ENCODE measurements around the gene PCED1B. TPM values are rescaled to one million over a fixed set of nuclear protein-coding genes. Genes with fewer than 3 reads are reported as not detected.

PCED1B gene
- total RNA-seq, 1 donor from 2014 or later: 1.2 TPM

DNA sequence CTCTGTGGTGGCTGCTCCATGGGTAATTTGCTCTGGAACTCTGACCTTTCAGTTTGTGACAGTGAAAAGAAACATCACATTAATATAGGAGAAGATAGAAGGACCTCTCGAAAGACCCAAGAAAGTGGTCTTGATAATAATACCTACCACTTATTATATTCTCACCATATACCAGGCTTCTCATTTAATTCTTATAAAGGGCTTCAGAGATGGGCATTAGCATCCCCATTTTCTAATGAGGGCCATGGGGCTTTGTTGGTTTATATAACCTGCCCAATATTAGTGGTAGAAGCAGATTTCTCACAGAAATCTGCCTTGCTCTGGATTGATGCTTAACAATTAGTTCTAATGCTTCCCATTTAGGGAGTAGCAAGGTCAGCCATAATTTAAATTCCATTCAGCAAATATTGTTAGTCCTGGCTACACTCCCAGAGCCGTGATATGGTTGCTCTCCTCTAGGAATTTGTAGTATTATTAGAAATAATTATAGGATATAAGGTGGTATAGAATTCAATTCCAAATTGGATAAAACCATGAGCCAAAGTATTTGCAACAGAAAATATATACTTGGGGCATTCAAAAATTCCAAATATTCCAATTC, 7.8 kb downstream of the PCED1B start:
- no peak for ATAC-seq
- no peak for DNase-seq (ENCODE audit: low spot score)

DNA sequence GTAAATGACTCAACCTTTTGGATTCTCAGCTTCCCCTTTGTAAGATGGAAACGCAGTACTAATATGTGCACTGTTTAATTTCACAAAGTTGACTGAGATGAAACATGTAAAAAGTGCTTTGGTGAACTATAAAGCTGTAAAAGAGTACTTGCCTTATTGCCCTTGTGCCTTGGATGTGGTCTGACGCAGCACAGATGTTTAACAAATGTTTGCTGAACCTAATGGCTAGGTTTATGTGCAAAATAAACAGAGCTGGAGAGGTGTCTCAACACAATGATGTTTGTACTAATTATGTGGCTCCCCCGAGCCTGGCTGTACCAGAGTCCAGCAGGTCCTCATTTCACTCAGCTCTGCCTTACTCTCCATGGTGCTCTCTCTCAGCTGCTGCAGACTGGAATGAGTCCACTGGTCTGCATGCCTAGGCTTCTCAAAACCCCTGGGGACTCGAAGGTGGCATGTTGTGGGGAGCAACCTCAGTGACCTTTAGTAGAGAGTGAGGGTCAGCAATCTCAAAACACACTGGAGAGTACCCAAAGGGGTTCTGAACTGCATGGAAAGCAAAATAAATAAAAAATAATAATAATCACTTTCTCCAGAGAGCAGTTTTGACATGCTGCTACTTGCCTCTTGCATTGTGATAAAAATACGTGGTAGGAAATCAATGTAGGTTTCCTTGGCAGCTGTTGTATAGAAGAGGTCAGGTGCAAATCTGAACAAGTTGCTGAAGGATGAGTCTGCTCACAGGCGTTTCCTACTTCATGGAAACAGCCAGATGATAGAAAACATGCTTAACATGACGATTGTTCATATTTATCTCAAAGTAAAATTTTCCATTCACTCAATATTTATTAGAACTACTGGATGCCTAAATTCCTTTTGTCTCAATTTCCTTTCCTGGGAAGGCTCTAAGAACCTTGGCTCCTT, 8.9 kb downstream of the PCED1B start:
- ATAC-seq (no peak), DNase-seq (ENCODE audit: low spot score) (no peak)

DNA sequence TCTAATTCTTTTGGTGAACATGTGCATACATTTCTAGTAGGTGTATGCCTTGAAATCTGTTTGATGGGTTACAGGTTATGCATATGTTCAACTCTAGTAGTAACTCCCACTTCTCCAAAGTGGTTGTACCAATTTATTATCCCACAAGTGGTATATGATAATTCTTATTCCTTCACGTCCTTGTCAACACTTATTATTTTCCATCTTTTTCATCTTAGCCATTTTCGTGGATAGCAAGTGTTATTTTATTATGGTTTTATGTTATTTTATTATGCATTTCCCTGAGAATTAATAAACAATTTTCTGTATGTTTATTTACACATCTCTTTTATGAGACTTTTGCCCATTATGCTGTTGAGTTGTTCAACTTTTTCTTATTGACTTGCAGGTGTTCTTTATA, 11.6 kb downstream of the PCED1B start:
- ATAC-seq (no peak), DNase-seq (ENCODE audit: low spot score) (no peak)

DNA sequence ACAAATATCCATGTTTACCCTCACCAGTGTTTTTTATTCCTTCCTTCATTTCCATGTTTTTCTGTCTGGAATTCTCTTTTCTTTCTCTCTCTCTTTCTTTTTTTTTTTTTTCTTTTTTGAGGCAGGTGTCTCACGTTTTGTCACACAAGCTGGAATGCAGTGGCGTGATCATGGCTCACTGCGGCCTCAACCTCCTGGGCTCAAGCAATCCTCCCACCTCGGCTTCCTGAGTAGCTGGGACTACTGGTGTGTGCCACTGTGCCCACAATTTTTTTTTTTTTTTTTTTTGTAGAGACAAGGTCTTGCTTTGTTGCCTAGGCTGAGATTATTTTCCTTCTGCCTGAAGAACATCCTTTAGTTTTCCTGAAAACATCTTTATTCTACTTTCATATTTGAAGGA, 15.4 kb downstream of the PCED1B start:
- DNase-seq (ENCODE audit: low spot score): no peak
- no peak for ATAC-seq

DNA sequence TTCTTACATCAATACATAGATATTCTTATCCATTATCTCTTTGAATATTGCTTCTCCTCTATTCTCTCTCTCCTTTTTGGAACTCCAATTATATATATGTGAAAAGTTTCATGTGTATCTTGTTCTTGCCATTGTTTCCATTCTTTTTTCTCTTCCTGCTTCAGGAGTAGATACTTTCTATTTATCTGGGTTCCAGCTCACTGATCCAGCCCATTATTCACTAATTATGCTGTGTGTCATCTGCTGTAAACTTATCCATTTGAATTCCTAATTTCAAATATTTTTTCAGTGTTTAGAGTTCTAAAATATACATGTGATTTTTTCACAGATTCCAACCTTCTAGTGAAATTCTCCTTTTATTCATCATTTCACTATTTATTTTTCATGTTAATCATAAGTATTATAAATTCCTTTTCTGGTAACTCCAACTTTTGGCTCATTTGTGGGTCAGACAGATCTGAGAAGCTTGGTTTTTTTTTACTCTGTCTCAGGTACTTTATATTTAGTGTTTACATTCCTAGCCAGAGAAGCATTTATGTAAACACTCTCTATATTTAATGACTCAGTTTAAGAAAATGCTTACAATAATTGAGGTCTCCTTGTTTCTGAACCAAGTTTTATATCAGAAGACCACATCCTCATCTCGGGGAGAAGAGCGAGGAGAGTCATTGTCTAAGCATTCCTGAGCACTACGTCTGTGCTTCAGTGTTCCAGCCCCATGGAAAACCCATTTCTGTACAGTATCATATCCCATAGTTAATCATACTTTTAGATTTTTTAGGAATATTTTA, 16.2 kb downstream of the PCED1B start:
- DNase-seq (ENCODE audit: low spot score) (no peak), ATAC-seq (no peak)

DNA sequence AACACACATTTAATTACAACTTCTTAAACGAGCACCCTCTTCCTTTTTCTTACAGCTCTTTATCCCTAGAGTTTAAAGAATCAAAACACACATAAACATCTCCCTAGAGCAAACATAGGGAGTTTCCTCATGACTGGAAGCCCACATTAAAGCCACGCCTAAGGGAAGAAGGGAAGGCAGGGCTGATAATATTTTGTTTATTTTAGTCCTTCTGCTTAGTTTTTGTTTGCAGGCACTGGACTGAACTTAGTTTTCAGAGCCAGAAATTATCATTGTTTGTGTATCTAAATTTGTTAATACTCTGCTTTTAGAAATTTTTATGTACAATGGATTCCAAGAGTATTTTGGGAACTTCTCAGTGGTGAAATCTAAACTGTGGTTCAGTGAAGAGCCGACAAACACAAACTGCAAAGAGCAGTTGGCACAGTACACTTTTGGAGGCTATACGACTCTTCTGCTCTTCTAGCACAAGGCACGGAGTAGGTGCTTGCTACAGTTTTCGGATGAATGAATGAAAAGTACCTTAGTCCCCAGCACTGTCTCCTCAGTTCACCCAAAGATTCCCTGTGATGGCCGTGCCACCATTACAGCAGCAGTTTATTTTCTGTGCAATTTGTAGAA, 18.0 kb downstream of the PCED1B start:
- DNase-seq (ENCODE audit: low spot score) (no peak), ATAC-seq (peak; percentile 36)

DNA sequence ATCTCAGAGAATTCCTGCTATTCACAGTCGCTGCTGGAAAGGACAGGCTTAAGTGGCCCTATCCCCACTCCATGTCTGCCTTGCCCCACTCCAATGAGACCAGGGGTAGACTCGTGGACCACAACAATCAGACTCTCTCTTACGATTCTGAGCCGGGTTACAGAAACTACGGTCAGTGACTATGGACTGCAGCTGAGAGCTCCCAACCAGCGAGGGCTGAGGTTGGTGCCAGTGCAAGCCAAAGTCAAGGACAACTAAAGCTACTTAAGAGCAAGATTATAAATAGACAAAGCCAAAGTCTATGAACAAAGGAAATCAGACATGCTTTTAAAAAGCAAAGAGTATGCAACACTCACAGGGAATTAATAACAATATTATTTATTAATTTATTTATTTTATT, 18.7 kb downstream of the PCED1B start:
- ATAC-seq (no peak), DNase-seq (ENCODE audit: low spot score) (no peak)

DNA sequence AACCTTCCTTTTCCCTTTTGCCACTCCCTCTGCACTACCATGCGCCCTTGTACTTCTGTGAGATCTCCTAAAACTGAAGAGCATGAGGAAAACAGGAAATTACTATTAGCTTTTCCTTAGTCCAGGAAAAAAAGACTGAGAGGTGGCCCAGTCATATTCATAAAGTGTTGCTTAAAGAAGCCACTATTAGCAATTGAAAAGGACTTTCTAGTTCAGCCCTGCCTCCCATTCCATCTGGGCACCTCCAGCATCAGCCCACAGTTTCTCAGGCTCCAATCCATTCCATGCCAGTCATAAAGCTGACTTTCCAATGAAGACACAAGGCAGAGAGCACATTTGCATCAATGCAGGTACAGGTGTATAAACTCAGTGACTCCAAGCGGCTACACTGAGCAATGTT, 20.2 kb downstream of the PCED1B start:
- no peak for ATAC-seq
- DNase-seq (ENCODE audit: low spot score): no peak

DNA sequence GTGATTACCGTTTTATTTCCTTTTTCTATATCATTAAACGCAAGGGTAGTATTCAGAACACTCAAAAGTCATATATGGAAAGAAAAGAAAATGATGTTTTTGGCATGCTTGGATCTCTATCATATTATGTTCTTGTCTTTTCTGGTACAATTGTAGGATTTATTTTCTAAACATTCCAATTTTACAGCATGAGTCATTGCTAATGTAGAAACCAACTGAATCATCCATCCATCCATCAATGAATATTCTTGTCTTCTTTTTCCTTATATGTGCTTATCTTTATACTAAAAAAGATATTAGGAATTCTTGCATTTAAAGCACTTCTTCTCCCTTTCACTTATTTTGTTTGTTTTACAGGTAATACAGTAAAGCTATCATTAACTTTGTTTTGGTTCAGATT, 20.7 kb downstream of the PCED1B start:
- DNase-seq (ENCODE audit: low spot score): no peak
- ATAC-seq: no peak

DNA sequence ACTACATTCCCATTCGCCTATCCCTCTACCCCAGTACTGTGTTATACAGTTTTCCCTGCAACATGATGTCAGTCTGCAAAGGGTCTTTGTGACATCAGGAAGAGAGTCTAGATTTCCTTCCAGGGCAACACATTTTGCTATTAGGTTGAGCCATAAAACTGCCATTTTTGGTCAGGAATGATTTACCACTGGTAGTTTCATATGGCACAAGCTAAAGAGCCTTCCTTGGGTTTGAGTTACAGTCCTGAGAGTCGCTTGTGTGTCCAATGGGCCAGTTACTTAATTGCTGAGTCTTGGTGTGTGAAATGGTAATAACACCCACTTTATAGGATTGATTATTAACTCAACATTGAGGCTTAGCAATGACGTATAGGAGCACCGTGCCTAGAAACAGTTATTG, 23.0 kb downstream of the PCED1B start:
- ATAC-seq (no peak), DNase-seq (ENCODE audit: low spot score) (no peak)

DNA sequence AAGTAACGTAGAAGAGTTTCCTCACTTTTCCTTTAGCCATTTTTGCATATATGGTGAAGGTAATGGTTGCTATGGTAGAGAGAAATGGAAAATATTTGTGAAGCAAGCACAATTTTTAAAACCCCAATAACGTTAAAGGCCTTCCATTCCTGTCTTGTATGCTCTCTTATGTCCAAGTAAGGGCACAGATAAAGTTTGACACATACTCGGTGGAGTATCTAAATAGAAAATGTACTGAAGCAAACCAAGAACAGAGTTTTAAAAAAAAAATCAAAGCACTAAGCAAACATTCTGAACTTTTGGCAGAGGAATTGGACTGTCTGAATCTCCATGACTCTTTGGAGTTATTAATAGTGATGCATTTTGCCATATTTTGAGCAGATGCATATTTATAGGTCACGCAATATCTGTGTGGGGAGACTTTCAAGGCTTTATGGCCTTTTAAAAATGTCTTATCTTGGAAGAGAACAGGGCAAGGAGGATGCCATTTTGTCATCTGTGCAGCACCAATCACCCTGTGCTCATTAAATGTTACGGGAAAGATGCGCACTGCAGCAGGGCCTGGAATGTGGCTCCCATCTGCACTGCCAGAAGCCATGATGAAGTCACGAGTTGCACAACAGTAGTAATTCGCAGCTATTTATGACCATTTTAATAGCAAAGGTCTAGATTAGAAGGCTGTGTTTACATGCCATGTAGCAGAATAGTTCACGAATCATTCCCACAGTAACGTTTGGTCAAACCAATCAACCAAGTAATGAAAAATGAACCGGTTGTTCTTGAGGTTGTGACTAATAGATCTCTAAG, 23.6 kb downstream of the PCED1B start:
- ATAC-seq (peak; percentile 54), DNase-seq (ENCODE audit: low spot score) (no peak)

DNA sequence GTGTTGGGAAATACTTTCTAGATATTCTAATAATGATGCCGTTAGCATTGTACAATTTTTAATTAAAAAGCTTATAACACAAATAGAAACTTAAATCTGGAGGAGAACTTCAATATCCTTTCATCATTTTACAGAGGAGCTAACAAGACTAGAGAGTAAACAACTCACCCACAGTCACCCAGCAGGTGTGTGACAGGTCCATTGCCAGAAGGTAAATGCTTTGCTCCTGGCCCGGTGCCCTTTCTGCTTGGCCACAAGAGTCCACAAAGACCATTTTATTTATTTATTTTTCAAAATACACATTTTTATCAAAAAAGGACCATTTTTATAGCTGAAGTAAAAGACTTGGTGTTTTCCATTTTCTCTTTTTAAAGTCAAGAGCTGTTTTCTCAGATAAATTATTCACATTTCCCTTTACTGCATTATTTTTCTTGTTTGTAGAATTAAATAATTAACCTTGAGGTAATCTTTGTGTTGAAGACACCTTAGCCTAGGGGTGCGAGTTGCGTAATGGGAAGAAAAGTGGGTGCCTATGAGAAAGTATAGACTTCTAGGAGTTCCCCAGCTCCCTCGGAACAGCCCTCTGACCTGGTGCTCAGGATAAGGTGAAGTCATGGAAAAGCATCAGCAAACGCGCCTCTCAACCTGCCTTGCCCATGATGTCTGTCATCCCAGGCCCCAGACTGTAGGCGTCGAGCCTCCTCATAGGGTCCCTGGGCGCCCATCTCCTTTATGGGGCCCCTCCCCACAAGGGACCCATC, 26.7 kb downstream of the PCED1B start:
- peak; percentile 62 for ATAC-seq
- DNase-seq (ENCODE audit: low spot score): no peak

DNA sequence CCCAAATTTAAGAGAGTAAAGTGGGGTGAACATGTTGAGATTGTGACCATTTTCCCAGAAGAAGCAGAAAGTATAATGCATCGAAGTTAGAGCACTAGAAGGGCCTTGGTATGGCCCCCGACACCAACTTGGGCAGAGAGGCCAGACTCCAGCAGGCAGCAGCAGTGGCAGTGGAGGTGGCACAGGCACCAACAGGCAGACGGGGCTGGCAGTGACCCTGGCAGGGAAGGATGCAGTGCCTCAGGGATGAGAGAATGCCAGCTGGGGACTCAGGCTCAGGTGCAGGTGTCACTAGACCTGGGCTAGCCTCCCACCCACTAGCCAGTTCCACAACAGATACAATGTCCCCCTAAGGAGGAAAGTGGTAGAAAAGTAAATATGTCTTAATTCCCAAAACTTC, 28.0 kb downstream of the PCED1B start:
- no peak for DNase-seq (ENCODE audit: low spot score)
- no peak for ATAC-seq

DNA sequence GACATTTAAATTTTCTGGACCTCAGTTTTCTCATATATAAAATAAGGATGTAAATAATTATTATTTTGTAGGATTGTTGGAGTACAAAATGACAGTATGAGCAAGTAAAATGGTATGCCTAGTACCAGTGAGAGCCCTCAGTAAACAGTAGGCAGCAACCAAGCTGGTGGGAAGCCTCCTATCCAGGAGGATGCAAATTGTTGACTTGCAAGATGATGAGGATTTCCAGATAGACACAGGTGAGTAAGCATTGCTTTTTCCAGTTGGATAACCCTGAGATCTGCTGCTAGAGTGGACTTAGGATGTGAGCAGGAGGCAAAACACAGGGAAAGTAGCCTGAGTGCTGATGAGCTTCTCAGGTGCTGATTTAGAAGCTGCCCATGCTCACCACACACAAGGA, 28.5 kb downstream of the PCED1B start:
- DNase-seq (ENCODE audit: low spot score) (no peak), ATAC-seq (no peak)

DNA sequence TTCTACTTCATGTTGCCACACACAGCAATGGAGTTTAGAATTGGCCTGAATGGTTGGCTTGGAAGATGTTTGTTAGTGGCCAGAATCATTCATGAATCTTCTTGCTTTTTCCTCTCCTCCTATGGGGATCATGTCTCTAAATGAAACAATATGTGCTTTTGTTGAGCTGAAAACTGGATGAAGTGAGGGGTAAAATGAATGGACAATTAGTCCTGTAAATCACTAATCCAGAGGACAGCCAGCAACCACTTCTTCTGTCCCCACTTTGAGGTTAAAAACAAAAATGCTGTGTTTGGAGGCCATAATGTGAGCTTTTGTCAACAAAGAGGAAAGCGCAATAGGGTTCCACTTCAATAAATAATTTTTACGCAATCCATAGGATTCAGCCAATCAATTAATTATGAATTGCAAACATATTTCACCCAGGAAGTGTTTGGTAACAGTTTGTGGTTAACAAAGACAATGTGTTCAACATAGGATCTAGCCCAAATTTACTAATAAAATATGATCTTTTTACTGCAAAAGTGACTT, 30.7 kb downstream of the PCED1B start:
- DNase-seq (ENCODE audit: low spot score): no peak
- no peak for ATAC-seq

DNA sequence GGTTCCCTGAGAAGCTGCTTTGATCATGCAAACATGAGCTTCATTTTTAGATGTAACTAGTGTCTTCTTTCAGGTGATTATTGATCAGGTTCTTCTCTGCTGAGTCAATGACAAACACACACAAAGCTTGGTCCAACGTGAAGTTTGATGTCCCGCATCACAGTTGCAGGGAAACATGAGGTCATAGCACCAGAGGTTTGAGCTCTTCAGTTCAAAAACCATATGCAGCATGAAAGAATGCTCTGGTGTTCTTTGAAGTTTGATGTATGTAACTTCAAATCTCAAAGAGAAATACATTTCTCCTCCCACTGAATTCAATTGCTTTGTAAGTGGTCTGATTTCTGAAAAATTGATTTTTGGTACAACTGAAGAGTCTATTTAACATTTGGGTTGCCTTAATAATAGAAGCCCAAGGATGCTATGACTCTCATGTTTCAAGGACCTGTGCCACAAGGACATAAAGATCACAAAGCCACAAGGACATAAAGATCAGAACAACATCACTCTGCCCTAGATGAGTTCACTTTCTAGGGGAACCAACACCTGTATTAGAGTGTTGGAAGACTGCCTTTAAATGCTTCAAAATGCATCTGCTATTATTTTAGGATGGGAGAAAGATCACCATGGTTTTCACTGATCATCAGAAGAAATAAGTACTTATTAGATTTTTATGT, 31.4 kb downstream of the PCED1B start:
- DNase-seq (ENCODE audit: low spot score) (no peak), ATAC-seq (no peak)

DNA sequence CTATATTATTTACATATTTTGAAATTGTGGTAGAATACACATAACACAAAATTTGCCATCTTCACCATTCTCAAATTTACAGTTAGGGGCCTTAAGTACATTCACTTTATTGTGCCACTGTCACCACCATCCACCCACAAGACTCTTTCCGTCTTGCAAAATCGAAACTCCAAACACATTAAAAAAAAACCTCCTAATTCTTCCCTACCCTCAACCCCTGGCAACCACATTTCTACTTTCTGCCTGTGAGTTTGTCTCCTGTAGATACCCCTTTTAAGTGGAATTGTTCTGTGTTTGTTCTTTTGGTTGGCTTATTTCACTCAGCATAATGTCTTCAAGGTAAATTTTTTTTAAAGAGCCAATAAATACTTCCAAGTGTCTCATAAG, 32.0 kb downstream of the PCED1B start:
- DNase-seq (ENCODE audit: low spot score) (no peak), ATAC-seq (no peak)

DNA sequence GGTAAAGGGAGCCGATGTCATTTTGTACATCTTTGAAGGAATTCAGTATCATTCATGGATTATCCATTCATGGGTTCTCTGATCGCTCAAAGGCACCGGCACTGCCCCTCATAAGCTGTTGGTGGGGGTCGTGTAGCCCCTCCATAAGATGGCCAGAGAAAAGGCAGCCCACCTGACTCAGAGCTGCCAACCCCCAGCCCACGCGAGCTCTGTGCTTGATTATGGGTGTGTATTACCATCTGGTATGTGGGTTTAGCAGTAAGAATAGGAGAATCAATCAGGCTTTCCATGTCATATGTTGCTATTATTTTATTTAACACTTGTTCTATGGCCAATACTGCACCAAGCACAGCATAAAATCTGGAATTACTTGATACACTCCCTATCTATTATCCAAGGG, 32.4 kb downstream of the PCED1B start:
- DNase-seq (ENCODE audit: low spot score) (no peak), ATAC-seq (no peak)

DNA sequence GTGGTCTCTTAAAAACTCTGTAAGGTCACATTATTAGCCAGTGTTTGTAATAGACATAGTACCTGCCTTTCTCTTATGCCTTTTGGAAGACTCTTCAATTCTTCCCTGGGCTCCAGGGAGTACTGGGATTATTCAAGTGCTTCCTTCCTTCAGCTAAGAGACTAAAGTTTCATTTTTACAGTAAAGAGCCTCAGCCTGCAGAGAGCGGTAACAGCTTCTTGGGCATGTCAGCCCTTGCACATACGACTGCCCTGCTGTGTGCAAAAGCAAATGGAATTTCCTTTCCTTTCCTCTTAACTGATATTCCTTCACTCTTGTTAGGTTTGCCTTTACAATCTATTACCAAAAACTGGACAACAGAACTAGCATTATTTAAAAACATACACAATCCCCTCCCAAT, 33.3 kb downstream of the PCED1B start:
- no peak for DNase-seq (ENCODE audit: low spot score)
- ATAC-seq: no peak

All from left lobe of liver (tissue), 2 donors.